AG10803 (cell line): Measurements from ENCODE around the gene CDK15.

Experiments
- DNase-seq: peaks from one replicate; pipeline ENCODE4 v3.0.0; 2010; ENCODE audit warnings: low read depth
- H3K4me3 ChIP-seq: 2 replicates; pipeline ENCODE4 v1.5.1; 2011; ENCODE audit warnings: mild to moderate bottlenecking, low read length, control low read depth
- TF ChIP-seq, protein P1 (sequence below): conservative IDR thresholded peaks from 2 replicates; pipeline ENCODE4 v1.5.1; 2011; ENCODE audit warnings: mild to moderate bottlenecking, low read length, control low read depth, inconsistent platforms

Gene CDK15

DNA sequence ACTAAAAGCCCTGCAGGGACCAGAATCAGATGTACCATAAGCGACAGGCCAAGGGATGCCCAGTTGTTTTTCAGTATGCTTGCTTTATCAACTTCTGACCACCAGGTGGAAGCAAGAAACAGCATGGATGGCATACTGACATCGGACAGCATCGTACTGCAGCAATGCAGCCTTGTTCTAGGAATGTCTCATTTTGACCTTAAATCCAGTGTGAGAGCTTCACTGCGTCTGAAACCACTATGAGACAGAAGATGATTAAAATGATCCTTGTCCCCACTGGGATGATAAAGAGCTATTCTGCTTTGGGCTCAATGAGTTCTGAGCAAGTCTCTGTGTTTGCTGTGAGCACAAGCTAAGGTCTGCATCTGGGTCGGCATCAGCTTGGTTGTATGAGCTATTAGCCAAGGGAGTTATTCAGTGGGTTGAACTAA, 54.3 kb downstream of the CDK15 start:
- peak; percentile 86 for DNase-seq
- H3K4me3 ChIP-seq = no peak overlapping the region
- TF ChIP-seq, protein P1, sequence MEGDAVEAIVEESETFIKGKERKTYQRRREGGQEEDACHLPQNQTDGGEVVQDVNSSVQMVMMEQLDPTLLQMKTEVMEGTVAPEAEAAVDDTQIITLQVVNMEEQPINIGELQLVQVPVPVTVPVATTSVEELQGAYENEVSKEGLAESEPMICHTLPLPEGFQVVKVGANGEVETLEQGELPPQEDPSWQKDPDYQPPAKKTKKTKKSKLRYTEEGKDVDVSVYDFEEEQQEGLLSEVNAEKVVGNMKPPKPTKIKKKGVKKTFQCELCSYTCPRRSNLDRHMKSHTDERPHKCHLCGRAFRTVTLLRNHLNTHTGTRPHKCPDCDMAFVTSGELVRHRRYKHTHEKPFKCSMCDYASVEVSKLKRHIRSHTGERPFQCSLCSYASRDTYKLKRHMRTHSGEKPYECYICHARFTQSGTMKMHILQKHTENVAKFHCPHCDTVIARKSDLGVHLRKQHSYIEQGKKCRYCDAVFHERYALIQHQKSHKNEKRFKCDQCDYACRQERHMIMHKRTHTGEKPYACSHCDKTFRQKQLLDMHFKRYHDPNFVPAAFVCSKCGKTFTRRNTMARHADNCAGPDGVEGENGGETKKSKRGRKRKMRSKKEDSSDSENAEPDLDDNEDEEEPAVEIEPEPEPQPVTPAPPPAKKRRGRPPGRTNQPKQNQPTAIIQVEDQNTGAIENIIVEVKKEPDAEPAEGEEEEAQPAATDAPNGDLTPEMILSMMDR = peak; percentile 93

DNA sequence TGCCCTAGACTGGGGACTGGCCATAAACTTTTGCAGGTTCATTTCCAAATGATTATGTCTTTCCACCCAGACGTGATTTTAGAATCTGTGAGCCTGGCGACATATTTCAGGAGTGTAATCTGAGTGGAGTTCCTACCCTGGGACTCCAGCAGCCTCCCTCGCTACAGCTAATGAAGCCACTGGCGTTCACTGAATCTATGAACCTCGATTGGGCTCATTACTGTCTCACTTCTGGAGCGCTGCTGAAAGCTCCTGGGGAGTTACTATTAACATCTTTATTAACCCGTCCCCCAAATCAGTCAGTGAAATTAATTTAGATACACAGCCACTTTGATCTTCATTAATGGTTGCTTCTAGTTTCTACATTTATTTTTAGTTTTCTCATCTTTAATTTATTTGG, 56.5 kb downstream of the CDK15 start:
- no peak for DNase-seq
- no peak overlapping the region for H3K4me3 ChIP-seq
- TF ChIP-seq, protein P1 = no peak

- no peak for DNase-seq
Observed at GRCh38 chr2:201866643-201867473, 60.5 kb downstream of the CDK15 start.

GRCh38 chr2:201871471-201871870, 65.1 kb downstream of the CDK15 start:
- TF ChIP-seq, protein P1 = no peak
- no peak overlapping the region for H3K4me3 ChIP-seq
- no peak for DNase-seq

More at GRCh38 chr2:201866643-201867473, 60.5 kb downstream of the CDK15 start:
- no peak overlapping the region for H3K4me3 ChIP-seq
- TF ChIP-seq, protein P1 = no peak

GRCh38 chr2:201872591-201872990, 66.3 kb downstream of the CDK15 start:
- DNase-seq = no peak
- H3K4me3 ChIP-seq = no peak overlapping the region
- TF ChIP-seq, protein P1 = no peak

DNA sequence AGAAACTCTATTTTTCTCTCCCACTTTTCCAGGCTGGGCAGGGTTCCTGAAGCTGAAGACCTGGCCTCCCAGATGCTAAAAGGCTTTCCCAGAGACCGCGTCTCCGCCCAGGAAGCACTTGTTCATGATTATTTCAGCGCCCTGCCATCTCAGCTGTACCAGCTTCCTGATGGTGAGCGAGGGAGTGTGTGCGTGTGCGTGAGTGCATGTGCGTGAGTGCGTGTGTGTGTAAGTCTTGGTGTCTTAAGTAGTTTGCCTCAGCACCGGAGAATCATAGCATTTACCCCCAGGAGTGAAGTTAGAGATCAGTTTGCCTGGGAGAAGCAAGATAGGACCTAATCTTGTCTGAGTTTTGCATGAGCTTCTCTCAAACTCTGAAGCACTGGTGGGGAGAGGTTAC, 73.7 kb downstream of the CDK15 start:
- TF ChIP-seq, protein P1 = no peak
- no peak for DNase-seq
- no peak overlapping the region for H3K4me3 ChIP-seq

DNA sequence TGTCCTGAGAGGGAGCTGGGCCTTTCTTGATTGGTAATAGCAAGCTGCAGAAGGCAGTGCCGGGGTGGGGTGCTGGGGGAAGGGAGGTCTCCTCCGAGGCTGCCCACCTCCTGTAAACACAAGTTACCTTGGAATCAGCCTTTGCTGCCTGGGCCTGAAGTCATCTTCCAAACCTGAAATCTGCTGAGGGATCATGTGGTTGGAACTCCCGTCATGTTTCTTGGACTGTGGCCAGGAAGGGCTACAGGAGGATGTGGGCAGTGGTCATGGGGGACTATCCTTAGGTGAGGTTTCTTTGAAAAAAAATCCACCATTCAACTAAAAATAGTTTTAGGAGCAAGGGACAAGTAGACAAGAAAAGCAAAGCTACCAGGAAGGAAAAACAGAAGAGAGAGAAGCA, 74.2 kb downstream of the CDK15 start:
- no peak overlapping the region for H3K4me3 ChIP-seq
- peak; percentile 41 for DNase-seq
- TF ChIP-seq, protein P1 = no peak
